Measurements from ENCODE around the gene EHBP1. TPM values are rescaled to one million over a fixed set of nuclear protein-coding genes. Genes with fewer than 3 reads are reported as not detected.

EHBP1 gene
- total and polyA plus RNA-seq, 2 experiments from 2014 or later: 27.2 to 47.9 TPM

- no peak for TF ChIP-seq ZNF462 (CRISPR knock-in tag; IDR thresholded peaks at IDR 0.05)
- no peak for TF ChIP-seq JUNB (IDR thresholded peaks at IDR 0.05; ENCODE audit: unreplicated experiment)
- TF ChIP-seq, protein P1, sequence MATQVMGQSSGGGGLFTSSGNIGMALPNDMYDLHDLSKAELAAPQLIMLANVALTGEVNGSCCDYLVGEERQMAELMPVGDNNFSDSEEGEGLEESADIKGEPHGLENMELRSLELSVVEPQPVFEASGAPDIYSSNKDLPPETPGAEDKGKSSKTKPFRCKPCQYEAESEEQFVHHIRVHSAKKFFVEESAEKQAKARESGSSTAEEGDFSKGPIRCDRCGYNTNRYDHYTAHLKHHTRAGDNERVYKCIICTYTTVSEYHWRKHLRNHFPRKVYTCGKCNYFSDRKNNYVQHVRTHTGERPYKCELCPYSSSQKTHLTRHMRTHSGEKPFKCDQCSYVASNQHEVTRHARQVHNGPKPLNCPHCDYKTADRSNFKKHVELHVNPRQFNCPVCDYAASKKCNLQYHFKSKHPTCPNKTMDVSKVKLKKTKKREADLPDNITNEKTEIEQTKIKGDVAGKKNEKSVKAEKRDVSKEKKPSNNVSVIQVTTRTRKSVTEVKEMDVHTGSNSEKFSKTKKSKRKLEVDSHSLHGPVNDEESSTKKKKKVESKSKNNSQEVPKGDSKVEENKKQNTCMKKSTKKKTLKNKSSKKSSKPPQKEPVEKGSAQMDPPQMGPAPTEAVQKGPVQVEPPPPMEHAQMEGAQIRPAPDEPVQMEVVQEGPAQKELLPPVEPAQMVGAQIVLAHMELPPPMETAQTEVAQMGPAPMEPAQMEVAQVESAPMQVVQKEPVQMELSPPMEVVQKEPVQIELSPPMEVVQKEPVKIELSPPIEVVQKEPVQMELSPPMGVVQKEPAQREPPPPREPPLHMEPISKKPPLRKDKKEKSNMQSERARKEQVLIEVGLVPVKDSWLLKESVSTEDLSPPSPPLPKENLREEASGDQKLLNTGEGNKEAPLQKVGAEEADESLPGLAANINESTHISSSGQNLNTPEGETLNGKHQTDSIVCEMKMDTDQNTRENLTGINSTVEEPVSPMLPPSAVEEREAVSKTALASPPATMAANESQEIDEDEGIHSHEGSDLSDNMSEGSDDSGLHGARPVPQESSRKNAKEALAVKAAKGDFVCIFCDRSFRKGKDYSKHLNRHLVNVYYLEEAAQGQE (IDR thresholded peaks at IDR 0.05; ENCODE audit: unreplicated experiment): no peak
- no peak for TF ChIP-seq POLR2AphosphoS5 (IDR thresholded peaks at IDR 0.05; ENCODE audit: low read depth)
- TF ChIP-seq EZH2 (IDR thresholded peaks at IDR 0.05; ENCODE audit: low read depth, unreplicated experiment): no peak
- no peak for TF ChIP-seq ZNF114 (CRISPR knock-in tag; IDR thresholded peaks at IDR 0.05)
- no peak for TF ChIP-seq ZNF331 (CRISPR knock-in tag; IDR thresholded peaks at IDR 0.05; ENCODE audit: low read depth)
Measured at GRCh38 chr2:62822549-62822948, 117.0 kb downstream of the EHBP1 start (continued).

All from GM23338 (cell line).